ENCODE measurements around the gene CDK4. TPM values are rescaled to one million over a fixed set of nuclear protein-coding genes. Genes with fewer than 3 reads are reported as not detected.
A peak's percentile ranks its signal among the peaks of the same experiment; 100 is the strongest.

CDK4 gene
- total and polyA plus RNA-seq, 2 of the 4 experiments (the other 2 are of a cell fraction) = 261 to 297 TPM

DNA sequence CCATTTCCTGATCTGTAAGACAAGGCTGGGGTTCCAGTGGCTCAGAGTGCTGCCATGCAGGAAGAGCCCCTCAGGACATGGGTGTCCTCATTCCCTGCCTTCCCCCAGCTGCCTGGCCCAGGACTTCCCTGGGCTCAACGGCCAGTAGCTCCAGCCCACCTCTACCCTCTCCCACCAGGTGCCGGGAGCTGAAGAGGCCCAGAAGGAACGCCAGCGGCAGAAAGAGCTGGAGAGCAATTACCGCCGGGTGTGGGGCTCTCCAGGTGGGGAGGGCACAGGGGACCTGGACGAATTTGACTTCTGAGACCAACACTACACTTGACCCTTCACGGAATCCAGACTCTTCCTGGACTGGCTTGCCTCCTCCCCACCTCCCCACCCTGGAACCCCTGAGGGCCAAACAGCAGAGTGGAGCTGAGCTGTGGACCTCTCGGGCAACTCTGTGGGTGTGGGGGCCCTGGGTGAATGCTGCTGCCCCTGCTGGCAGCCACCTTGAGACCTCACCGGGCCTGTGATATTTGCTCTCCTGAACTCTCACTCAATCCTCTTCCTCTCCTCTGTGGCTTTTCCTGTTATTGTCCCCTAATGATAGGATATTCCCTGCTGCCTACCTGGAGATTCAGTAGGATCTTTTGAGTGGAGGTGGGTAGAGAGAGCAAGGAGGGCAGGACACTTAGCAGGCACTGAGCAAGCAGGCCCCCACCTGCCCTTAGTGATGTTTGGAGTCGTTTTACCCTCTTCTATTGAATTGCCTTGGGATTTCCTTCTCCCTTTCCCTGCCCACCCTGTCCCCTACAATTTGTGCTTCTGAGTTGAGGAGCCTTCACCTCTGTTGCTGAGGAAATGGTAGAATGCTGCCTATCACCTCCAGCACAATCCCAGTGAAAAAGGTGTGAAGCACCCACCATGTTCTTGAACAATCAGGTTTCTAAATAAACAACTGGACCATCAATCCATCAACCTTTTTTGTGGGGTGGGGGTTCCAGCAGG lies 31.2 kb downstream of the CDK4 start:
- Histone ChIP-seq H3K56ac (ENCODE audit: extremely low read depth, insufficient read depth, low read length) (no peak overlapping the region), H3K18ac (ENCODE audit: low read depth, low read length) (no peak overlapping the region), H2BK5ac (ENCODE audit: low read depth, low read length, poor library complexity, severe bottlenecking) (no peak overlapping the region), H4K5ac (ENCODE audit: low read depth, low read length) (no peak overlapping the region), H4K8ac (ENCODE audit: low read depth in 2 of 2, low read length in 2 of 2) (no peak overlapping the region), H3K4me2 (ENCODE audit: low read depth, low read length) (no peak overlapping the region), H3K4me1 (ENCODE audit: control insufficient read depth, insufficient read depth, low read length) (no peaks in the 10 kb centered on the region), H2BK20ac (ENCODE audit: low read depth, low read length) (no peak overlapping the region), H2BK120ac (ENCODE audit: low read depth, low read length) (no peak overlapping the region), H3K27me3 (ENCODE audit: control insufficient read depth, insufficient read depth, low read length) (no peaks in the 10 kb centered on the region; the same call in 1 of the 2 replicates), H3K4ac (ENCODE audit: low read depth, low read length) (no peak overlapping the region), H3K23ac (ENCODE audit: low read depth, low read length) (no peak overlapping the region), H3K9me1 (ENCODE audit: insufficient read depth, low read length) (peaks cover 3% of the 10 kb centered on the region; the same call in 1 of the 2 replicates), H2BK15ac (ENCODE audit: low read depth, low read length) (no peak overlapping the region), H4K91ac (ENCODE audit: insufficient read depth, low read depth, low read length) (no peak overlapping the region), H3K27ac (ENCODE audit: insufficient read depth, low read length) (no peak overlapping the region), H3K36me3 (ENCODE audit: control insufficient read depth, insufficient read depth, low read length) (peaks cover 43% of the 10 kb centered on the region), H3K14ac (replicated peaks; ENCODE audit: low read depth, low read length) (no peak overlapping the region), H3K79me1 (ENCODE audit: low read depth in 1 of 2, low read length in 2 of 2) (peaks cover 0 to 2% of the 10 kb centered on the region in 2 experiments; a peak in 1 of 4 replicates), H2AFZ (replicated peaks; ENCODE audit: low read length, poor library complexity) (no peak overlapping the region), H2AK9ac (replicated peaks; ENCODE audit: low read depth, low read length, poor library complexity) (peak overlapping the region; percentile 45), H4K20me1 (ENCODE audit: insufficient read depth, low read length) (no peaks in the 10 kb centered on the region), H2AK5ac (ENCODE audit: low read depth, low read length) (no peak overlapping the region), H3K9me3 (ENCODE audit: control insufficient read depth, insufficient read depth, low read length) (no peaks in the 10 kb centered on the region), H3K4me3 (ENCODE audit: insufficient read depth, low read depth, low read length) (no peak overlapping the region), H3K9ac (ENCODE audit: low read depth, low read length) (no peak overlapping the region)
- DNase-seq (no peak), ATAC-seq (ENCODE audit: low read depth) (no peak)
- TSS peak; percentile 98 for BruUV-seq (replicated peaks)
- TF ChIP-seq, protein P1, sequence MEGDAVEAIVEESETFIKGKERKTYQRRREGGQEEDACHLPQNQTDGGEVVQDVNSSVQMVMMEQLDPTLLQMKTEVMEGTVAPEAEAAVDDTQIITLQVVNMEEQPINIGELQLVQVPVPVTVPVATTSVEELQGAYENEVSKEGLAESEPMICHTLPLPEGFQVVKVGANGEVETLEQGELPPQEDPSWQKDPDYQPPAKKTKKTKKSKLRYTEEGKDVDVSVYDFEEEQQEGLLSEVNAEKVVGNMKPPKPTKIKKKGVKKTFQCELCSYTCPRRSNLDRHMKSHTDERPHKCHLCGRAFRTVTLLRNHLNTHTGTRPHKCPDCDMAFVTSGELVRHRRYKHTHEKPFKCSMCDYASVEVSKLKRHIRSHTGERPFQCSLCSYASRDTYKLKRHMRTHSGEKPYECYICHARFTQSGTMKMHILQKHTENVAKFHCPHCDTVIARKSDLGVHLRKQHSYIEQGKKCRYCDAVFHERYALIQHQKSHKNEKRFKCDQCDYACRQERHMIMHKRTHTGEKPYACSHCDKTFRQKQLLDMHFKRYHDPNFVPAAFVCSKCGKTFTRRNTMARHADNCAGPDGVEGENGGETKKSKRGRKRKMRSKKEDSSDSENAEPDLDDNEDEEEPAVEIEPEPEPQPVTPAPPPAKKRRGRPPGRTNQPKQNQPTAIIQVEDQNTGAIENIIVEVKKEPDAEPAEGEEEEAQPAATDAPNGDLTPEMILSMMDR (conservative IDR thresholded peaks at IDR 0.05; ENCODE audit: low read depth, low read length) = no peak
- no peak for TF ChIP-seq NFE2L2 (IDR thresholded peaks at IDR 0.05; ENCODE audit: low read depth, low read length)
- TF ChIP-seq FOS (IDR thresholded peaks at IDR 0.05; ENCODE audit: low read depth, low read length) = no peak
- no peak for TF ChIP-seq MAZ (IDR thresholded peaks at IDR 0.05; ENCODE audit: borderline replicate concordance, low read depth, low read length)
- TF ChIP-seq, protein P2, sequence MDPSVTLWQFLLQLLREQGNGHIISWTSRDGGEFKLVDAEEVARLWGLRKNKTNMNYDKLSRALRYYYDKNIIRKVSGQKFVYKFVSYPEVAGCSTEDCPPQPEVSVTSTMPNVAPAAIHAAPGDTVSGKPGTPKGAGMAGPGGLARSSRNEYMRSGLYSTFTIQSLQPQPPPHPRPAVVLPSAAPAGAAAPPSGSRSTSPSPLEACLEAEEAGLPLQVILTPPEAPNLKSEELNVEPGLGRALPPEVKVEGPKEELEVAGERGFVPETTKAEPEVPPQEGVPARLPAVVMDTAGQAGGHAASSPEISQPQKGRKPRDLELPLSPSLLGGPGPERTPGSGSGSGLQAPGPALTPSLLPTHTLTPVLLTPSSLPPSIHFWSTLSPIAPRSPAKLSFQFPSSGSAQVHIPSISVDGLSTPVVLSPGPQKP (IDR thresholded peaks at IDR 0.05; ENCODE audit: borderline replicate concordance, low read depth, low read length) = no peak
- TF ChIP-seq CEBPB (IDR thresholded peaks at IDR 0.05; ENCODE audit: low read depth, low read length) = no peak
- TF ChIP-seq SMC3 (IDR thresholded peaks at IDR 0.05; ENCODE audit: low read depth, low read length) = no peak
- no peak for TF ChIP-seq RCOR1 (IDR thresholded peaks at IDR 0.05; ENCODE audit: insufficient replicate concordance, low read length)
- TF ChIP-seq MXI1 (IDR thresholded peaks at IDR 0.05; ENCODE audit: borderline replicate concordance, low read depth, low read length) = no peak
- TF ChIP-seq BHLHE40 (IDR thresholded peaks at IDR 0.05; ENCODE audit: low read depth, low read length) = no peak
- no peak for TF ChIP-seq CHD1 (IDR thresholded peaks at IDR 0.05; ENCODE audit: low read depth, low read length)
- no peak for TF ChIP-seq MAFK (IDR thresholded peaks at IDR 0.05; ENCODE audit: low read depth, low read length)
- TF ChIP-seq, protein P3, sequence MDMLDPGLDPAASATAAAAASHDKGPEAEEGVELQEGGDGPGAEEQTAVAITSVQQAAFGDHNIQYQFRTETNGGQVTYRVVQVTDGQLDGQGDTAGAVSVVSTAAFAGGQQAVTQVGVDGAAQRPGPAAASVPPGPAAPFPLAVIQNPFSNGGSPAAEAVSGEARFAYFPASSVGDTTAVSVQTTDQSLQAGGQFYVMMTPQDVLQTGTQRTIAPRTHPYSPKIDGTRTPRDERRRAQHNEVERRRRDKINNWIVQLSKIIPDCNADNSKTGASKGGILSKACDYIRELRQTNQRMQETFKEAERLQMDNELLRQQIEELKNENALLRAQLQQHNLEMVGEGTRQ (IDR thresholded peaks at IDR 0.05; ENCODE audit: low read depth, low read length) = no peak
- TF ChIP-seq POLR2A (IDR thresholded peaks at IDR 0.05; ENCODE audit: low read depth, low read length) = no peak
- intact Hi-C loops (cut with micrococcal nuclease) (no loop called here), dilution Hi-C loops (cut with HindIII; ENCODE audit: low sequenced_read_pairs, unreplicated experiment) (no loop called here), in situ Hi-C loops (cut with MboI; ENCODE audit: low sequenced_read_pairs) (no loop called here)
- CTCF ChIA-PET = no interaction called here
- POLR2A ChIA-PET (ENCODE audit: unreplicated experiment) = no interaction called here
- WGBS, 2 experiments (ENCODE audit: extremely low coverage in 2 of 2, insufficient read length in 1 of 2) = 94% methylated on average over 3 of the region's 11 CpGs; no CpG with 5 or more reads in 1 of the 2 experiments

Data from IMR-90 (cell line).